KOPT-K1 (cell line): ENCODE data around the gene DOCK4.

Experiments used
- H3K27ac ChIP-seq: fragments of 200-600 bp; sonication (generic); 2 replicates; pipeline ENCODE4 v1.5.1; 2016; ENCODE audit warnings: antibody characterized with exemption, mild to moderate bottlenecking, low read depth, low read length; ENCODE audit not compliant: poor library complexity, severe bottlenecking
- H3K36me3 ChIP-seq: fragments of 200-600 bp; sonication (generic); 2 replicates; pipeline ENCODE4 v1.5.1; 2017; ENCODE audit warnings: antibody characterized with exemption, mild to moderate bottlenecking, low read length, moderate library complexity; ENCODE audit not compliant: insufficient read depth
- H3K9me3 ChIP-seq: fragments of 200-600 bp; sonication (generic); 2 replicates; pipeline ENCODE4 v1.5.1; 2017; ENCODE audit warnings: antibody characterized with exemption, low read length, mild to moderate bottlenecking; ENCODE audit not compliant: insufficient read depth, poor library complexity, severe bottlenecking

Gene DOCK4

GRCh38 chr7:112232212-112232978 is 26.2 kb upstream of the DOCK4 start:
- no peaks in the 10 kb centered on the region for H3K36me3 ChIP-seq
- H3K9me3 ChIP-seq = peaks cover 5% of the 10 kb centered on the region
- H3K27ac ChIP-seq = no peak overlapping the region

GRCh38 chr7:112228632-112229031 is 22.4 kb upstream of the DOCK4 start:
- H3K9me3 ChIP-seq = no peaks in the 10 kb centered on the region
- no peak overlapping the region for H3K27ac ChIP-seq
- H3K36me3 ChIP-seq = no peaks in the 10 kb centered on the region

DNA sequence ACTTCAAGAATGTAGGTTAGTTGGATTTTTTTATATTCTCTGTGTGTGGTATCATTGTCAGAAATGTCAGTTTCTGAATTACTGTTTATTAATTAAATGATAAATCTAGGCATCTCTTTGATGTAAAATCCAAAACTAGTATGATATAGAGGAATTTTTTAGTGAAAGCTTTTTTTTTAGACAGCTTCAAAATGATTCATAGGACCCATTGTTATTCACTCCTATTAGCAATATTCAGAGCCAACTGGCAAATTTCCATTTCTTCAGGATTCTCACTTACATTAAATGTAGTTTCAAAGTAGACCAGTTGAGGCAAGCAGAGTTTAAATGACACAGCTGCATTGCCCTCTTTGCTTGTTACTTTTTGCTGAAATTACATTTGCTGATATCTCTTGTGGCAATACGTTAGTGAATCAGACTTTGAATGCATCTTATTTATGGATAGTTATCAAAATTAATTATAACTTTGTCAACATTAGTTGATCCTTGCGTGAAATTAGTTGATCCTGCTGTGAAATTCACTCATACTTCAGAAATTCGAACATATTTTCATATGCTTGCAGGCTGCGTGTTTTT is 20.6 kb upstream of the DOCK4 start:
- no peak overlapping the region for H3K27ac ChIP-seq
- H3K36me3 ChIP-seq = no peaks in the 10 kb centered on the region
- H3K9me3 ChIP-seq = peaks cover 8% of the 10 kb centered on the region

DNA sequence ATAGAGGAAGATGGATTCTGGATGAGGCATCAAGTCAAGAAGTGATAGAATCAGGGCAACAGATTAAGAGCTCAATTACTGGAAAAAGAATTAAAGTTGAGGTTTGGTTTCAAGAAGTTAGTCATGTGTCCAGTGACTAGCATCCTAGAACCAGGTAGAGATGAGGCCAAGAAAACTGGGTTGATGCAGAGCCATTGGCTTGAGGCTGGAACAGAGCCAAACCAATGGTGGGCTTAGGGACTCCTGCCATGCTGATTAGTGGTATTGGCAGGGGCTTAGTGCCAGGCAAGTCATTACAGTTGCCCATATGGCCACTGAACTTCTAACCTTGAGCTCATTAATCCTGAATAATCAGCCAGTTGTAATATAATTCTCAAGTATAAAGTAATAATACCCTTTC is 18.8 kb upstream of the DOCK4 start:
- Histone ChIP-seq H3K36me3 (no peaks in the 10 kb centered on the region), H3K9me3 (peaks cover 12% of the 10 kb centered on the region), H3K27ac (no peak overlapping the region)

DNA sequence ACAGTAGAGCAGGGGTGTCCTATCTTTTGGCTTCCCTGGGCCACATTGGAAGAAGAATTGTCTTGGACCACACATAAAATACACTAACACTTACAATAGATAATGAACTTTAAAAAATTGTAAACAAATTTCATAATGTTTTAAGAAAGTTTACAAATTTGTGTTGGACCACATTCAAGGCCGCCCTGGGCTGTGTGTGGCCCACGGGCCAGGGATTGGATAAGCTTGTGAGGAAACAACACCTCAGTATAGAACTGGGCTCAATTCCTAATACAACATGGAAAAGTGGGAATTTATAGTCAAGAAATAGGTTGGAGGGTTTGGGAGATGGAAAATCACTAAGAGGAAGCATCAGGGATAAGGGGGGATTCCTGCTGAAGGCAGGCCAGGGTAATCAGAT is 18.0 kb upstream of the DOCK4 start:
- Histone ChIP-seq H3K9me3 (peaks cover 12% of the 10 kb centered on the region), H3K36me3 (no peaks in the 10 kb centered on the region), H3K27ac (no peak overlapping the region)

DNA sequence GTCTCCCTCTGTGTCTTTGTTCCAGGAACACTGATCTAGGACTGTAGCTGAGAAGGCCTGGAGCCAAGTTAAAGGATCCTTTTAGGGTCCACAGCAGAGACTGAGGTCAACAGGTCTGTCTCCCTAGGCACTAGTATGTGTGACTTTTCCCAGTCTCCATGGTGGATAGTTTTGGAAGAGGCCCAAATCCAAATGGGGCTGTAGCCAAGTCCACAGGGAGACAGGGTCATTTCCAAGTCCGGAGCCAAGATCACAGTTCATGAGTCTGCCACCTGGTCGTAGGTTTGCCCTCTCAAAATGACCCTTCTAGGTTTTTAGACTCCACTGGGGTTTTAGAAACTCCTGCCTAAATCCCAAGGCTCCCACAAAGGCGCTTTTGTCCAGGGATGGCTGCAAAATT is 17.1 kb upstream of the DOCK4 start:
- Histone ChIP-seq H3K27ac (no peak overlapping the region), H3K9me3 (peaks cover 12% of the 10 kb centered on the region), H3K36me3 (no peaks in the 10 kb centered on the region)

- Histone ChIP-seq H3K36me3 (no peaks in the 10 kb centered on the region), H3K27ac (no peak overlapping the region), H3K9me3 (peaks cover 12% of the 10 kb centered on the region)
These were observed 14.8 kb upstream of the DOCK4 start for GRCh38 chr7:112220877-112221434.

DNA sequence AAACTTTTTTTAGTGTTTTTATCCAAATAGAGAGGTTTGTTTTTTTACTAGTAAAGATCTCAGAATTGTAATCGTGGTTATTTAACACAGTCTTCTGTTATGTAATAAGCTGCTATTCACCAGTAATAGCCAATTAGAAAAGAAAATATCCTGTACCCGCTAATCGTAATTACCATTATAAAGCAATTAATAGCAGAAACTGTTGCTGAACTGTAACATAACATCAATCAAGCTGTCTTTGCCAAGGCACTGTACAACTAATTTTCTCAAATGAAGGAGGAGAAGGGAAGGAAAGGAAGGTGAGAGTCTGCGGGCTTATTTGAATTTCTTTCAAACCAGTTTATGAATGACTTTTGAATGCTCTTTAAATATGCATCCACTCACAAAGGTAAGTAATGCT is 9.6 kb upstream of the DOCK4 start:
- Histone ChIP-seq H3K36me3 (no peaks in the 10 kb centered on the region), H3K27ac (no peak overlapping the region), H3K9me3 (no peaks in the 10 kb centered on the region)

DNA sequence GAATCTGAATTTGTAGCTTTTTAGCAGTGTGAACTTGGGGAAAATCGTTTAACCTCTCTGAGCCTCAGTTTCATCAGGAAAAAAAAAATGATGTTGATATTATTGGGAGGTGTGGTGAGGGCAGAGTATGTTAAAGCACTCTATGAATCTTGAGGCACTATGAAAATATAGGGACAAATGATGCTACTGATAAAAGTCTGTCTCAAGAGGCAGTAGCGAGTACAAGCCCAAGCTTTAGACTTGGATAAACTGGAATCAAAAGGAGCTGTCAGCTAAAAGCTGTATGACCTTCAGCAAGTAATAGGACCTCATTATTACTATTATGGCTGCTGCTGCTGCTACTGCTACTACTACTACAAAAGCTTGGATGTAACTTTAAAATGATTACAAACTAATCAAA is 8.7 kb upstream of the DOCK4 start:
- Histone ChIP-seq H3K27ac (no peak overlapping the region), H3K9me3 (no peaks in the 10 kb centered on the region), H3K36me3 (no peaks in the 10 kb centered on the region)

DNA sequence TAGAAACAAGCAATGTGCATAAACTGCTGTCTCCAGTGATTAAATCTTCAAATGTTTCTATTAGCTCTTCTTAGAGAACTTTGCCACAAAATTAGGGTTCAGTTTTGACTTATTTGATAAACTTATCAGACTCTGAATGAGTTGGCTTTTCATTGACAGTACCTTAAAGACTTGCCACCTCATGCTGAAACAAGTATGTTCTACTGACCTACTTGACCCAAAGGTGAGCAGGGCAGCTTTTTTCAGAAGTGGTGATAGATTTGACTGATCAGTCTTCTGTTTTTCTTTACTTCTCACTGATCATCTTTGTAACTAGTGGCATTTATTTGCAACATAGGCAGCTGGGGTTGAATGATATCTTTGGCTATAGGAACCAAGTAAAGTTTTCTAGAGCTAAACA is 8.1 kb upstream of the DOCK4 start:
- Histone ChIP-seq H3K36me3 (no peaks in the 10 kb centered on the region), H3K27ac (no peak overlapping the region), H3K9me3 (no peaks in the 10 kb centered on the region)

DNA sequence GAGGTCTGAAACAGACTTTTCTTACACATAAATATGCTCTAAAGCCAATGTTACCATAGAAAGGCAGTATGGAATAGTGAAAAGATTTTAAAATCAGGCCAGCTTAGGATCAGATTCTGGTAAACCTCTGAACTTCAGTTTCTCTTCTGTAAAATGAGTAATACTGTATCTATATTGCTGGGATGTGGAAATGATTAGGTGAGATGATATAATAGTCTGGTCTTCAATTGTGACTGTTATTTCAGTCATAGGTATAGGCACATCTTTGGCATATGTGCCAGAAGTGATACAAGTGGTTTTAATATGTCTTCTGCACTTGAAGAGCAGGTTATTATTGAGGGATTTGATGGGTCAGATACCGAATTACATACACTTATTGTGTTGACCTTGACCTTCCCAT is 7.5 kb upstream of the DOCK4 start:
- no peak overlapping the region for H3K27ac ChIP-seq
- no peaks in the 10 kb centered on the region for H3K9me3 ChIP-seq

DNA sequence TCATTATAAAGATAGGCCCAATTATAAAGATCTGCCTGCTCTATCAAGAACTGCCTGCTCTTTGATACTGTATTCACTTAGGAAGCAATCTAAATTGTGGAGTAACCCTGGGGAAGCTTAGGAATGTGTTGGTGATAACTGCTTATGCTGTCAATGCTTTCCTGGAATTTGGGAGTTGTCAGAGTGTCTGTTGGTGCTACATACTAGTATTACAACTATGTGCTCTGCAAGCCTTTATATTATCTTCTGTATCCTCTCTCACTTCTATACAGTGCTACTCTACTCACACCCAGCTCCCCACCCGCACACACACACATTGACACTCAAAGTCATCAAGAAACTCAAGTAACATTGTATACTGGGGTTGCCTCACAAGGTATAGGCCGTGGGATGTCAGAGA is 6.4 kb upstream of the DOCK4 start:
- Histone ChIP-seq H3K9me3 (no peaks in the 10 kb centered on the region), H3K27ac (no peak overlapping the region), H3K36me3 (no peaks in the 10 kb centered on the region)

More for the DNA sequence above, 7.5 kb upstream of the DOCK4 start:
- H3K36me3 ChIP-seq = no peaks in the 10 kb centered on the region

DNA sequence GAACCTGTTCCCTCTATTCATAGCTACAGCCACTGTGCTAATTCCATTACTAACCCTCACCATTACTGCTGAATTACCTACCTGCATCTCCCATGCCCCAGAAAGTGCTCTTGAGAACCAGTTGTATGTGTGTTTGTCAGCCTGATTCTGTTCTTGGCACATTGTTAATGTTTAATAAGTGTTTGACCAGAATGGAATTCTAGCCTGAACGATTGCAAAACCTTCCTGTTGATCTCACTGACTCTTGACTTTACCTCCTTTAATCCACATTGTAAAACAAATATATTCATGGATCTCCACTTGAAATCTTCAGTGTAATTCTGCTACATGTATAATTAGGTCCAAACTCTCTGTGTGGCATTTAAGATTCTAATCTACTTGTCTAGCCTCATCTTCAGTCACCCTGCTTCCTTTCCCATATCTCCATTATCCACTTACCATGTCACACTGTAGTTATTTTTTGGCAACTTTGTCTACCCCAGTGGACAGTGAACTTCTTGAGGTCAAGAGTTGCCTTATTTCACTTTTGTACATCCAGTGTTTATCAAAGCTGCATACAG is 5.2 kb upstream of the DOCK4 start:
- Histone ChIP-seq H3K9me3 (no peaks in the 10 kb centered on the region), H3K36me3 (no peaks in the 10 kb centered on the region), H3K27ac (no peak overlapping the region)

GRCh38 chr7:112207765-112208164 is 1.6 kb upstream of the DOCK4 start:
- Histone ChIP-seq H3K36me3 (no peaks in the 10 kb centered on the region), H3K27ac (no peak overlapping the region), H3K9me3 (no peaks in the 10 kb centered on the region)

DNA sequence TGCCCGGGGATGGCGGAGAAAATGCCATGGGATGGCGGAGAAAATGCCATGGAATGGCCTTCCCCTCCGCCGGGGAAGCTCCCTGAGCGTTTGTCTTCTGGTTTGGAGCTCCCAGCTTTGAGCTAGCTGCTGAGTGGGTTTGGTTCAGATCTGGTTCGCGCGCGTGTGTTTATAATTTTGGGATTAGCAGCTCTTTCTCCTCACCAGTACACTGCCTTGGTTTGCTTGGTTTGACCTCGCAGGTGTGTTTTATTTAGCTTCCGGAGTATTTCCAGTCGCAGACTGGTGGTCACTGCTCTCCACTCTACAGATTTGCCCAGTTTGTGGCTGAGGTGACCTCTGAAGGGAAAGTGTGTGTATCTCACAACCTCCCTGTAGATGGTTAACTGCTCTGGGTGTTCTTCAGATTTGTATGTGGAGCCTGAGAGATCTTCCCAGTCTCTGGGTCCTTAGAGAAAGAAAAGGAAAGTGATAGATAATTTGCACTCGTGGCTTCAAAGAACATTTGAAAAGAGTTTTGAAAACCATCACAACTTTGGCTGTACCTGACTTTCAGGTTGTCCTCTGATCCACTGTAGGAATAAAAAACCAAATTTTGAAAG is 893 bp upstream of the DOCK4 start:
- H3K9me3 ChIP-seq = no peaks in the 10 kb centered on the region
- H3K27ac ChIP-seq = peak overlapping the region; percentile 57
- H3K36me3 ChIP-seq = no peaks in the 10 kb centered on the region
